Muscle layer of duodenum (tissue), 2 donors: ENCODE measurements around the gene HACD2.
"Not testable (repeated sequence)": the region's sequence is repeated elsewhere in the genome, so short reads cannot be mapped to it uniquely, and the experiment has no call there.

Experiments used
- H3K27ac ChIP-seq: one replicate; pipeline ENCODE4 v1.7.0; 2013; ENCODE audit warnings: mild to moderate bottlenecking, low read length
- H3K27me3 ChIP-seq: one replicate; pipeline ENCODE4 v1.7.0; 2013; ENCODE audit warnings: low read depth, mild to moderate bottlenecking, control low read depth, low read length
- H3K36me3 ChIP-seq, 2 donors: one replicate each; pipeline ENCODE4 v1.7.0; 2013; ENCODE audit warnings: low read length in 2 of 2, control low read depth in 1 of 2, mild to moderate bottlenecking in 1 of 2; ENCODE audit not compliant: insufficient read depth in 2 of 2, control insufficient read depth in 1 of 2
- H3K4me1 ChIP-seq, 2 donors: one replicate each; pipeline ENCODE4 v1.7.0; 2013; ENCODE audit warnings: low read length in 2 of 2, mild to moderate bottlenecking in 2 of 2, control low read depth in 1 of 2, moderate library complexity in 1 of 2; ENCODE audit not compliant: insufficient read depth in 2 of 2, control insufficient read depth in 1 of 2
- H3K4me3 ChIP-seq, 2 donors: one replicate each; pipeline ENCODE4 v1.7.0; 2013; ENCODE audit warnings: low read length in 2 of 2, low read depth in 1 of 2, mild to moderate bottlenecking in 1 of 2
- H3K9me3 ChIP-seq, 2 donors: one replicate each; pipeline ENCODE4 v1.7.0; 2013; ENCODE audit warnings: low read length in 2 of 2, control low read depth in 1 of 2, mild to moderate bottlenecking in 1 of 2; ENCODE audit not compliant: control insufficient read depth in 1 of 2
- donor health status: healthy.

The HACD2 gene

GRCh38 chr3:123493912-123494311 is 90.9 kb downstream of the HACD2 start:
- Histone ChIP-seq H3K27me3 (no peaks in the 10 kb centered on the region), H3K4me1 (peaks cover 0 to 20% of the 10 kb centered on the region in 2 donors), H3K27ac (no peak overlapping the region), H3K9me3 (no peaks in the 10 kb centered on the region), H3K4me3 (no peak overlapping the region), H3K36me3 (peaks cover 0 to 10% of the 10 kb centered on the region in 2 donors)

GRCh38 chr3:123491966-123492587 is 92.8 kb downstream of the HACD2 start:
- peaks cover 0 to 18% of the 10 kb centered on the region in 2 donors for H3K4me1 ChIP-seq
- no peaks in the 10 kb centered on the region for H3K9me3 ChIP-seq
- peaks cover 0 to 10% of the 10 kb centered on the region in 2 donors for H3K36me3 ChIP-seq
- no peaks in the 10 kb centered on the region for H3K27me3 ChIP-seq
- H3K27ac ChIP-seq = no peak overlapping the region
- no peak overlapping the region for H3K4me3 ChIP-seq

GRCh38 chr3:123489400-123490004 is 95.4 kb downstream of the HACD2 start:
- no peak overlapping the region for H3K27ac ChIP-seq
- H3K4me3 ChIP-seq = no peak overlapping the region
- no peaks in the 10 kb centered on the region for H3K27me3 ChIP-seq

GRCh38 chr3:123488645-123489347 is 96.1 kb downstream of the HACD2 start:
- Histone ChIP-seq H3K27ac (no peak overlapping the region), H3K27me3 (no peaks in the 10 kb centered on the region), H3K4me3 (no peak overlapping the region), H3K9me3 (no peaks in the 10 kb centered on the region), H3K36me3 (no peaks in the 10 kb centered on the region), H3K4me1 (peaks cover 0 to 18% of the 10 kb centered on the region in 2 donors)

More at GRCh38 chr3:123489400-123490004, 95.4 kb downstream of the HACD2 start:
- H3K9me3 ChIP-seq = no peaks in the 10 kb centered on the region
- H3K36me3 ChIP-seq = no peaks in the 10 kb centered on the region
- peaks cover 0 to 18% of the 10 kb centered on the region in 2 donors for H3K4me1 ChIP-seq

- not testable (repeated sequence) for H3K27me3 ChIP-seq, H3K4me3 ChIP-seq, H3K36me3 ChIP-seq, H3K9me3 ChIP-seq, H3K27ac ChIP-seq
- peaks cover 0 to 18% of the 10 kb centered on the region in 2 donors for H3K4me1 ChIP-seq
Observed at GRCh38 chr3:123487063-123487462, 97.8 kb downstream of the HACD2 start.

- Histone ChIP-seq H3K27me3 (no peaks in the 10 kb centered on the region), H3K9me3 (no peaks in the 10 kb centered on the region), H3K36me3 (no peaks in the 10 kb centered on the region), H3K27ac (no peak overlapping the region), H3K4me1 (peaks cover 0 to 18% of the 10 kb centered on the region in 2 donors), H3K4me3 (no peak overlapping the region)
Observed at GRCh38 chr3:123486460-123486859, 98.4 kb downstream of the HACD2 start.

- H3K27me3 ChIP-seq = no peaks in the 10 kb centered on the region
- no peaks in the 10 kb centered on the region for H3K36me3 ChIP-seq
- no peak overlapping the region for H3K4me3 ChIP-seq
- H3K27ac ChIP-seq = no peak overlapping the region
- no peaks in the 10 kb centered on the region for H3K9me3 ChIP-seq
- H3K4me1 ChIP-seq = peaks cover 0 to 18% of the 10 kb centered on the region in 2 donors
Observed at GRCh38 chr3:123485551-123485950, 99.3 kb downstream of the HACD2 start.

GRCh38 chr3:123483146-123483545 is 101.7 kb downstream of the HACD2 start:
- Histone ChIP-seq H3K36me3 (no peaks in the 10 kb centered on the region), H3K4me1 (peaks cover 0 to 3% of the 10 kb centered on the region in 2 donors), H3K9me3 (no peaks in the 10 kb centered on the region), H3K27ac (no peak overlapping the region), H3K27me3 (no peaks in the 10 kb centered on the region), H3K4me3 (no peak overlapping the region)

GRCh38 chr3:123481722-123482457 is 103.0 kb downstream of the HACD2 start:
- Histone ChIP-seq H3K27ac (no peak overlapping the region), H3K4me3 (no peak overlapping the region), H3K36me3 (no peaks in the 10 kb centered on the region), H3K4me1 (no peaks in the 10 kb centered on the region), H3K9me3 (no peaks in the 10 kb centered on the region), H3K27me3 (no peaks in the 10 kb centered on the region)

GRCh38 chr3:123481071-123481470 is 103.8 kb downstream of the HACD2 start:
- H3K4me3 ChIP-seq = no peak overlapping the region
- H3K9me3 ChIP-seq = no peaks in the 10 kb centered on the region

GRCh38 chr3:123480428-123480827 is 104.4 kb downstream of the HACD2 start:
- H3K9me3 ChIP-seq = no peaks in the 10 kb centered on the region

More at GRCh38 chr3:123481071-123481470, 103.8 kb downstream of the HACD2 start:
- Histone ChIP-seq H3K36me3 (no peaks in the 10 kb centered on the region), H3K4me1 (no peaks in the 10 kb centered on the region), H3K27me3 (no peaks in the 10 kb centered on the region), H3K27ac (no peak overlapping the region)

More at GRCh38 chr3:123480428-123480827, 104.4 kb downstream of the HACD2 start:
- H3K27me3 ChIP-seq = no peaks in the 10 kb centered on the region
- no peak overlapping the region for H3K27ac ChIP-seq
- no peaks in the 10 kb centered on the region for H3K4me1 ChIP-seq
- H3K4me3 ChIP-seq = no peak overlapping the region
- no peaks in the 10 kb centered on the region for H3K36me3 ChIP-seq
